Measurements from ENCODE around the gene PIAS4.

DNA sequence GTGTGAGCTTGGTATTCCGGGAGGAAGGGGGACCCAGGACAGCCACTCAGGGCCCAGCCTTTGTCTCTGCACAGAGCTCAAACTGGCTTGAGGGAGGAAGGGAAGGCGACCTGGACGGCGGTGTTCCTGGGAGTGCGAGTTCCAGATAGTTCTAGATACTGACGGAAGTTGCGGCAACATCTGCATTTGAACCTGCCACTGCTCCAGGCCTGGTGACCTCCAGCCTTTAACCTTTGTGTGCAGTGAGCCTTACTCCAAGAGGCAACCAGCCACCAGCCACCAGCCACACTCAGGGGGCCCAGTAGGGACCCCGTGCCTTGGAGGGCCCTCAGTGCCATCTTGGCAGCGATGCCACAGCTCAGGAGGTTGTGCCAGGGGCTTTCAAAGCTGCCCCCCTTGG lies 74.6 kb downstream of the PIAS4 start:
- TF ChIP-seq, protein P1, sequence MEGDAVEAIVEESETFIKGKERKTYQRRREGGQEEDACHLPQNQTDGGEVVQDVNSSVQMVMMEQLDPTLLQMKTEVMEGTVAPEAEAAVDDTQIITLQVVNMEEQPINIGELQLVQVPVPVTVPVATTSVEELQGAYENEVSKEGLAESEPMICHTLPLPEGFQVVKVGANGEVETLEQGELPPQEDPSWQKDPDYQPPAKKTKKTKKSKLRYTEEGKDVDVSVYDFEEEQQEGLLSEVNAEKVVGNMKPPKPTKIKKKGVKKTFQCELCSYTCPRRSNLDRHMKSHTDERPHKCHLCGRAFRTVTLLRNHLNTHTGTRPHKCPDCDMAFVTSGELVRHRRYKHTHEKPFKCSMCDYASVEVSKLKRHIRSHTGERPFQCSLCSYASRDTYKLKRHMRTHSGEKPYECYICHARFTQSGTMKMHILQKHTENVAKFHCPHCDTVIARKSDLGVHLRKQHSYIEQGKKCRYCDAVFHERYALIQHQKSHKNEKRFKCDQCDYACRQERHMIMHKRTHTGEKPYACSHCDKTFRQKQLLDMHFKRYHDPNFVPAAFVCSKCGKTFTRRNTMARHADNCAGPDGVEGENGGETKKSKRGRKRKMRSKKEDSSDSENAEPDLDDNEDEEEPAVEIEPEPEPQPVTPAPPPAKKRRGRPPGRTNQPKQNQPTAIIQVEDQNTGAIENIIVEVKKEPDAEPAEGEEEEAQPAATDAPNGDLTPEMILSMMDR (IDR thresholded peaks at IDR 0.05), result no peak
- TF ChIP-seq EP300 (IDR thresholded peaks at IDR 0.05), result no peak
- TF ChIP-seq POLR2A (IDR thresholded peaks at IDR 0.05), result no peak
- no peak for TF ChIP-seq POLR2AphosphoS5 (IDR thresholded peaks at IDR 0.05)
